ENCODE measurements around the gene PIK3R1.

The PIK3R1 gene

GRCh38 chr5:68329554-68330255 is 114.1 kb downstream of the PIK3R1 start:
- no peak for DNase-seq (ENCODE audit: low read depth in 2 of 2)

DNA sequence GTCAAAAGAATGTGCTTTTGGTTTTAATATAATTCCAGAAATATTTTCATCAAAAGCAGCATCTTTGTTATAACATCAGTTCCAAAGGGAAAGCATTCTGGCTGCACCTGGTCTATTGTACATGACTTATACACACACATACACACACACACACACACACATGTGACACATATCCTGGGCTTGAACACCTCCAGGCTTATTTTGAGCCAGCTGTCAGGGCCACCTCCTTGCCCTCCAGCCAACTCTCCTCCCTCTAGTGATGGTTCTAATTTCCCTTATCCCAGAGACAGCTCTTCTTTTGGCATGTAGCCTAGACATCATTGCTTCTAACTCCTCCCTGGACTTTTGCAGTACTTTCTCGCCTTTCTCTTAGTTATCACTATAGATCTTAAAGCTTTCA is 115.0 kb downstream of the PIK3R1 start:
- no peak for DNase-seq (ENCODE audit: low read depth in 2 of 2)

DNA sequence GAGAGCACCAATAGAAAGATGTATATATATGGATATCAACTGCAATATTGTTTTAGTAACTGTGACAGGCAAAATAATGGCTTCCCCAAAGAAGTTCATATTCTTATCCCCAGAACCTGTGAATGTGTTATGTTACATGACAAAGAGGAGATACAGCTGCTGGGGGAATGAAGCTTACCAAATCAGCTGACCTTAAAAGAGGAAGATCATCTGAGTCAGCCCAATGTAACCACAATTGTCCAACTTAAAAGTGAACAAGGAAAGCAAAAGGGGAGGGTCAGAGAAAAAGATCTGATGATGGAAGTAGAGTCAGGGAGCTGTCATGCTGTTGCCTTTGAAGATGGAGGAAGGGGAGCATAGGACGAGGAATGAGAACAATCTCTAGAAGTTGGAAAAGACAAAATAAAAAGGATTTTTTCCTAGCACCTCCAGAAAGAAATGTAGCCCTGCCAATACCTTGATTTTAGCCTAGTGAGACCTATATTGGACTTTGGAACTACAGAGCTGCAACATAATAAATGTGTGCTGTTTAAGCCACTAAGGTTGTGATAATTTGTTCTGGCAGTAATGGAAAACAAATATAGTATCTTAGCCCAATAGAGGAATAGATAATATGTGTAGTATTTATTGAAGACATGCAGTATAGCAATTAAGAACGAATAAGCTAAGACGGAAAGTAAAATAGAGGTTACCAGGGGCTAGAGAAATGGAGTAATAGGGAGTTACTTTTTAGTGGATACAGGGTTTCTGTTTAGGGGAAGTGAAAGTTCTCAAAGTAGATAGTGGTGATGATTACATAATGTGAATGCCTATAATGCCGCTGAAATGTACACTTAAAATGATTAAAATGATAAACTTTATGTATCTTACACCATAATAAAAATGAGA is 115.9 kb downstream of the PIK3R1 start:
- DNase-seq (ENCODE audit: low read depth in 2 of 2): no peak

DNA sequence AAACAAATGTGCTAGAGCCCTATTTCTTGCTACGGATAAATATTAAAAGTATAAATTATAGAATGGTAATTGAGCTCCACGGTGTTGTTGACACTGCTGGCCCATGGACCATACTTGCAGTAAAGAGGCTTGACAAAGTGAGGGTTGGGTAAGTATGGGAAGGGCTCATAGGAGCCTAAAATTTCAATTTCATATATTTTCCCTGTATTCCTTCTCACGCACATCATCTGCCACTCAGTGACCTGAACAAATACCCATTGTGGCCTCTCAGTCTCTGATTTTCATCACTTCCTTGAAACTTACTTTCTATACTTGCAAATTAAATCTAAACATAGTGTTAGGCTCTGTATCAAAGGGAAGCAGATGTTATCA is 116.5 kb downstream of the PIK3R1 start:
- DNase-seq (ENCODE audit: low read depth in 2 of 2): no peak

- DNase-seq (ENCODE audit: low read depth in 2 of 2): no peak
These were observed 117.0 kb downstream of the PIK3R1 start for GRCh38 chr5:68332556-68332955.

GRCh38 chr5:68333649-68334552 is 118.3 kb downstream of the PIK3R1 start:
- no peak for DNase-seq (ENCODE audit: low read depth in 2 of 2)

DNA sequence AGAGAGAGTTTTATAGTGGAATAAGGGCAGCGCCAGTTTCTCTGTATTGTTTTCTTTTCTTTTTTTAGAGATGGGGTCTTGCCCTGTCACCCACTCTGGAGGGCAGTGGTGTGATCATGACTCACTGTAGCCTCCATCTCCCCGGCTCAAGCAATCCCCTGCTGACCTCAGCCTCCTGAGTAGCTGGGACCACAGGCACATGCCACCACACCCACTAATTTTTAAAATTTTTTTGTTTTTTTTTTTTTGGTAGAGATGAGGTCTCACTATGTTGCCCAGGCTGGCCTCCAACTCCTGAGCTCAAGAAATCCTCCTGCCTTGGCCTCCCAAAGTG is 119.0 kb downstream of the PIK3R1 start:
- DNase-seq (ENCODE audit: low read depth in 2 of 2): no peak

GRCh38 chr5:68335075-68335474 is 119.5 kb downstream of the PIK3R1 start:
- no peak for DNase-seq (ENCODE audit: low read depth in 2 of 2)

- DNase-seq (ENCODE audit: low read depth in 2 of 2): no peak
These were observed 120.6 kb downstream of the PIK3R1 start for GRCh38 chr5:68336200-68336599.

- no peak for DNase-seq (ENCODE audit: low read depth in 2 of 2)
These were observed 121.7 kb downstream of the PIK3R1 start for GRCh38 chr5:68337235-68337634.

- DNase-seq (ENCODE audit: low read depth in 2 of 2): no peak
These were observed 124.4 kb downstream of the PIK3R1 start for GRCh38 chr5:68339921-68340321.

DNA sequence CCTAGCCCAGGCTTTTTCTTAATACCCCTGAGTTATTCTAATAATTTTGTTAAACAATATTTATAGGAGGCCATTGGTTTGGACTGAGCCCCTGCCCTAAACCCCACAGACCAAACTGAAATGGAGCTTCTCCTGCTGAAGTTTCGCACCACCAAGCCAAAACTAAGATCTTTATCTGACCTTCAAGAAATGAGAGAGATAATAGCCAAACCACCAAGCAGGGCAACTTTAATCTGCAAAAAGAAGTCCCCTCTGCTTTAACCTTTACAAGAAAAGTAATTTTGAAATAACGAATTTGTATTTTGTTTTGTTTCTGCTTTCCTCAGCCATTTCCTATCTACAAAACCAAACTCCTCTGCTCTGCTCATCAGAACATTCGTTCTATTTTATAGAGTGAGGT is 125.5 kb downstream of the PIK3R1 start:
- no peak for DNase-seq (ENCODE audit: low read depth in 2 of 2)

- no peak for DNase-seq (ENCODE audit: low read depth in 2 of 2)
These were observed 127.1 kb downstream of the PIK3R1 start for GRCh38 chr5:68342693-68343092.

DNA sequence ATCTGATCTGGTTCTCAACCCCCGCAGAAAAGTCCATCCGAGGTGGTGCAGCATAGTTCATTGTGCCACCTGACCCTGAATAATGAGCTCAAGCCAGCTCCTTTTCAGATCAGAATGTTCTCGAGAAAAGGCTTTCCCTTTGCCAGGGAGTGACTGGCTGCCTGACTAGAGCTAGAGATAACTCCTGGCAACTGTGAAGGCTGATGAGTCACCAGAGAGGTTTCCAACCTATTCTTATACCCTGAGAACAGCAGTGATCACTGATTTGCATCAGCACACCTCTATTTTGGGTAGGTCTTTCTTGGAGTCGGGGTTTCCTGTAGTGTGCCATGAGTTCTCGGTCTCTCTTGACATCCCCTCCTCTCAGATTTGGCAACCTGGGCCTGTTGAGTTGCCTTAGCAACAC is 127.9 kb downstream of the PIK3R1 start:
- DNase-seq (ENCODE audit: low read depth in 2 of 2): no peak

- no peak for DNase-seq (ENCODE audit: low read depth in 2 of 2)
These were observed 129.0 kb downstream of the PIK3R1 start for GRCh38 chr5:68344447-68345111.

DNA sequence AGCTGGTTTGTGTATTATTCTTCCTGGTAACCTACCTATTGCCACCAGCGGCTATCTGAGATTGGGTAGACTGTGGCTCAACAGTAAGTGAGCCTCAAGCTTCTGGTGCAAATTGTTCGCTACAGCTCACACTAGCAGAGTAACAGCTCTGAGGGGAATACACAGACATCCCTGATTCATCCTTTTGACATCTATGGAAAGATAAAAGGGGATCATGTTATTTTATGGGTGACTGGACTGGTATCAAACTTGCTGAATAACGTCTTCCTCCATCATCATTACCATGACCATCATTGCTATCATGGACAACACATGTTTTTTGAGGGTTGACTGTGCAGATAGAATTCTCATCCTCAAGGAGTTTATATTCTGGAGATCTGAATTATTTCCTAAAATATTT is 129.6 kb downstream of the PIK3R1 start:
- DNase-seq (ENCODE audit: low read depth in 2 of 2): no peak

GRCh38 chr5:68345582-68345981 is 130.0 kb downstream of the PIK3R1 start:
- DNase-seq (ENCODE audit: low read depth in 2 of 2): no peak

- no peak for DNase-seq (ENCODE audit: low read depth in 2 of 2)
These were observed 132.0 kb downstream of the PIK3R1 start for GRCh38 chr5:68347536-68347935.

DNA sequence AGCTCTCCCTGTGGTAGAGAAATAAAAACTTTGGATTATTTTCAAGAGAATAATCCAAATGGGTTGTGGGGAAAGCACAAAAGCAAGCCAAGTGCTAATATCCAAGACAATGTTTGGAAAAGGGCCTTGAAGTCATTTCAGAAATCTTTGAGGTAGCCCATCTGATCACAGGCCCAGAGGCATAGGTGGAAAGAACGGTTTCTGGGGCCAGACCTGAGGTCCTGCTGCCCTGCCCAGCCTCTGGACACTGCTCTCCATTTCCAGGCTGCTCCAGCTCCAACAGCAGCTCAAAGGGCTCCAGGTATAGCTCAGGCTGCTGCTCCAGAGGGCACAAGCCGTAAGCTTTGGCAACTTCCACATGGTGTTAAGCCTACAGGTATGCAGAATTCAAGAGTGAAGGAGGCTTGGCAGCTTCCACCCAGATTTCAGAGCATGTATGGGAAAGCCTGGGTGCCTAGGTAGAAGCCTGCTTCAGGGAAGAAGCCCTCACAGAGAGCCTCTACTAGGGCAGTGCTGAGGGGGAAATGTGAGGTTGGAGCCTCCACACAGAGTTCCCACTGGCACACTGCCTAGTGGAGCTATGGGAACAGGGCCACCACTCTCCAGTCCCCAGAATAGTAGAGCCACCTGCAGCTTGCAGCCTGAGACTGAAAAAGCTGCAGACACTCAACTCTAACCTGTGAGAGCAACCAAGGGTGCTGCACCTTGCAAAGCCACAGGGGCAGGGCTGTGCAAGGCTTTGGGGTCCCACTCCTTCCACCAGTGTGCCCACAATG is 133.1 kb downstream of the PIK3R1 start:
- no peak for DNase-seq (ENCODE audit: low read depth in 2 of 2)

- no peak for DNase-seq (ENCODE audit: low read depth in 2 of 2)
These were observed 134.6 kb downstream of the PIK3R1 start for GRCh38 chr5:68350176-68350575.
